Measurements from ENCODE around the gene NEDD9.

Gene NEDD9

GRCh38 chr6:11201772-11202512 lies 30.5 kb downstream of the NEDD9 start:
- DNase-seq (ENCODE audit: low read depth): no peak
- TF ChIP-seq CTCF (conservative IDR thresholded peaks at IDR 0.05; ENCODE audit: low read depth, low read length): no peak
- no peak overlapping the region for H3K4me3 ChIP-seq (ENCODE audit: low read depth, low read length)

- no peak for DNase-seq (ENCODE audit: low read depth)
- no peak for TF ChIP-seq CTCF (conservative IDR thresholded peaks at IDR 0.05; ENCODE audit: low read depth, low read length)
Observed at GRCh38 chr6:11201015-11201414, 31.5 kb downstream of the NEDD9 start.

GRCh38 chr6:11200356-11200755 lies 32.1 kb downstream of the NEDD9 start:
- H3K4me3 ChIP-seq (ENCODE audit: low read depth, low read length): no peak overlapping the region
- DNase-seq (ENCODE audit: low read depth): peak; percentile 42
- TF ChIP-seq CTCF (conservative IDR thresholded peaks at IDR 0.05; ENCODE audit: low read depth, low read length): no peak

More at GRCh38 chr6:11201015-11201414, 31.5 kb downstream of the NEDD9 start:
- H3K4me3 ChIP-seq (ENCODE audit: low read depth, low read length): no peak overlapping the region

DNA sequence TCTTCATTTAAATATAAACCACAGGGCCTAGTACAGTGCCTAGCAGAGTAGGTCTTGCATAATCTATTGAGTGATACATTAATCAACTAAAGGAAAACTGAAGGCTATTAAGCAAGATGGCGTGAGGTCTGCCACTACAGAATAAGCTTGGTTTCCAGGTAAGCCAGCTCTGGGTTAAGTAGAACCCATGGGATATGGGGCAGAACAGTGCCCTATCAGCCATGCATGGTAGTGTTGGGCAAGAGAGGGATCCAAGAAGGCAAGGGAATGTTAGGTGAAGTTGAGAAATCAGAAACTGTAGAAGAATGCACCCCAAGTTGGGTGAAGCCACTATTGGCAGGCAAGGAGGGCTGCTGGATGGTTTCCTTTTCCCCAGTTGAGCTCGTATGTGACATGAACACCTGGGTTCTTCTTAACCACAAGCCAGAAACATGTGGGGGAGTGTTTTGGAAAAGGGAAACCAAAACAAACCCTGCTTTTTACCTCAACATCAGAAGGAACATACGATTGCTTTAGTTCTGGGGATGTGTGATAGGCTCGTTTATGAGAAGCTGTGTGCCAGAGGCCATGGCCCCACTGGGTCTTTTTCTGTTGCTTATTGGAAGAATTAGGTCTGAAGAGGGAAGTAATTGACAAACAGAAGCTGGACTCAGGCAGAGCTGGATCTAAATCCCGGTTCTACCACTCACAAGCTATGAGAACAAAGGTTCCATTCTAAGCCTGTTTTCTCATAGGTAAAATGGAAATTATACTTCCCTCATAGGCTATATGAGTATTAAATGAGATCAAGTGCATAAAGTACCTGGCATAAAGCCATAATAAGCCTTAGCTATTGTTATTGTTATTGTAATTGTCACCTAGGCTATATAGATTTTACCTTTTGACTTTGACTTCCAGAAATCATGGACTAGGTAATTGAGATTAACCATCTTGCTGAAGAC lies 33.5 kb downstream of the NEDD9 start:
- H3K4me3 ChIP-seq (ENCODE audit: low read depth, low read length): no peak overlapping the region
- DNase-seq (ENCODE audit: low read depth): no peak
- no peak for TF ChIP-seq CTCF (conservative IDR thresholded peaks at IDR 0.05; ENCODE audit: low read depth, low read length)

DNA sequence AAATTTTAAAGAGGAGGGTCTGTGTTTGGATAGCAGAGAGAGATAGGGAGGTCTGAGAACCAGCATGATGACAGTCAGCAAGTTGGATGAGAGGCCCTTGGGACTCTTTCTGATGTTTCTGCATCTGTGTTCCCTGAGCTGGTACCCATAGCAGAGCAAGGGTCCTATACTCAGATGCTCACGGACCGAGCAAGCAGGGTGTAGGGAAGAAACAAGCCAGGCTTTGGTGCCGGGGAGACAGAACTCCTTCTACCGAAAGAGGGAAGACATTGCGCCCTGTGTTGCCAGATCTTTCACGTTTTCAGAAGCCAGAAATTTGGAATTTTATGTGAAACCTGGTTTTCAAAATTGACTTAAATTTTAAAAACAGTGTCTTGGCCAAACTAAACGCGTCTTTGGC lies 34.6 kb downstream of the NEDD9 start:
- TF ChIP-seq CTCF (conservative IDR thresholded peaks at IDR 0.05; ENCODE audit: low read depth, low read length): no peak
- no peak overlapping the region for H3K4me3 ChIP-seq (ENCODE audit: low read depth, low read length)
- no peak for DNase-seq (ENCODE audit: low read depth)

- no peak overlapping the region for H3K4me3 ChIP-seq (ENCODE audit: low read depth, low read length)
- TF ChIP-seq CTCF (conservative IDR thresholded peaks at IDR 0.05; ENCODE audit: low read depth, low read length): no peak
- DNase-seq (ENCODE audit: low read depth): peak; percentile 95
Observed at GRCh38 chr6:11197175-11197536, 35.3 kb downstream of the NEDD9 start.

All from choroid plexus epithelial cell (primary cell).